ENCODE measurements around the gene AMPH. TPM values are rescaled to one million over a fixed set of nuclear protein-coding genes. Genes with fewer than 3 reads are reported as not detected.

Gene AMPH
- total and polyA plus RNA-seq, 2 donors (not counting 1 experiment from before 2014, with no cell fraction given), result 2.4 to 3.6 TPM

GRCh38 chr7:38451840-38452239 lies 179.3 kb downstream of the AMPH start:
- Histone ChIP-seq H3K9ac (ENCODE audit: insufficient read depth, low read length) (no peak overlapping the region), H3K4me3 (replicated peaks in 1 of 4; ENCODE audit: control extremely low read depth in 1 of 4, insufficient read depth in 1 of 4, low read depth in 3 of 4, low read length in 4 of 4) (no peak overlapping the region), H3K27ac (ENCODE audit: insufficient read depth, low read length) (no peak overlapping the region), H4K20me1 (ENCODE audit: control insufficient read depth, extremely low read depth, insufficient read depth, low read length) (no peaks in the 10 kb centered on the region), H3K36me3 (ENCODE audit: control insufficient read depth, insufficient read depth, low read length) (no peaks in the 10 kb centered on the region), H3K27me3 (ENCODE audit: control insufficient read depth, insufficient read depth, low read length) (no peaks in the 10 kb centered on the region), H3K9me3 (ENCODE audit: control insufficient read depth, insufficient read depth, low read depth, low read length) (no peaks in the 10 kb centered on the region), H2AFZ (ENCODE audit: low read length) (no peak overlapping the region), H3K4me2 (ENCODE audit: extremely low read depth, insufficient read depth, low read length) (no peak overlapping the region), H3K4me1 (ENCODE audit: control insufficient read depth, extremely low read depth, insufficient read depth, low read length) (peaks cover 2% of the 10 kb centered on the region), H3K79me2 (ENCODE audit: control insufficient read depth, insufficient read depth, low read length) (no peaks in the 10 kb centered on the region)
- DNase-seq (ENCODE audit: low read depth in 2 of 2), result peak; percentile 38 to 66
- TF ChIP-seq CTCF (conservative IDR thresholded peaks at IDR 0.05 in 1 of 2, IDR thresholded peaks at IDR 0.05 in 1 of 2; ENCODE audit: low read depth in 1 of 2, low read length in 2 of 2), result peak; percentile 45 to 51
- TF ChIP-seq EZH2 (IDR thresholded peaks at IDR 0.05; ENCODE audit: low read length, missing control alignments), result no peak

DNA sequence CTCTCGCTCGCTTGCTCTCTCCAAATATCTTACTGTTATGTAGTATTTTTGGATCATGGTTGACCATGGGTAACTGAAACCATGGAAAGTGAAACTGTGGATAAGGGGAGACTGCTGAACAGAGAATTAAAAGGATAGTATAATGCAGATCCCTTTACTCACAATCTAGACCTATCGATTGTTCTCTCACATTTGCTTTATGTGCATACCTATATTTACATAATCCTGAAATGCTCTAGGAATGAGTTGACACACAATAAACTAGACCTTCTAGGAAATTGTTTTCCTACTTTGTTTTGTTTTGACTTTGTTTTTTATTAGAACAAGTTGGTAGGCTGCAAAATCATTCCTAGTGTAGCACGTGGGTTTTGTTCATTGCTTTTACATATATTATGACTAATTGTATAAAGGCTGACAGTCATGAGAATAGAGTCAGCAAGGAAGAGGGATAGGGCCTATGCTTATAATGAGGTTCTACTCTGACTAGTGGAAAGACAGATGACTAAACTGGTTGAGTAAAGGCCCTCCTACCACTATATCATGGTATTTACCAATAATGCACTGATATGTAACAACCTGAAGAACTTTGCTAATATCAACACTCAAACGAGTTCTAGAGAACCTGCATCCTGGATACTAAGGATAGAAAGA lies 182.5 kb downstream of the AMPH start:
- Histone ChIP-seq H3K9me3 (ENCODE audit: control insufficient read depth, insufficient read depth, low read depth, low read length) (no peaks in the 10 kb centered on the region), H4K20me1 (ENCODE audit: control insufficient read depth, extremely low read depth, insufficient read depth, low read length) (no peaks in the 10 kb centered on the region), H3K4me2 (ENCODE audit: extremely low read depth, insufficient read depth, low read length) (no peak overlapping the region), H3K36me3 (ENCODE audit: control insufficient read depth, insufficient read depth, low read length) (no peaks in the 10 kb centered on the region), H3K9ac (ENCODE audit: insufficient read depth, low read length) (no peak overlapping the region), H3K79me2 (ENCODE audit: control insufficient read depth, insufficient read depth, low read length) (no peaks in the 10 kb centered on the region), H3K4me3 (replicated peaks in 1 of 4; ENCODE audit: control extremely low read depth in 1 of 4, insufficient read depth in 1 of 4, low read depth in 3 of 4, low read length in 4 of 4) (no peak overlapping the region), H2AFZ (ENCODE audit: low read length) (no peak overlapping the region), H3K4me1 (ENCODE audit: control insufficient read depth, extremely low read depth, insufficient read depth, low read length) (peaks cover 2% of the 10 kb centered on the region), H3K27me3 (ENCODE audit: control insufficient read depth, insufficient read depth, low read length) (no peaks in the 10 kb centered on the region), H3K27ac (ENCODE audit: insufficient read depth, low read length) (no peak overlapping the region)
- no peak for TF ChIP-seq CTCF (conservative IDR thresholded peaks at IDR 0.05 in 1 of 2, IDR thresholded peaks at IDR 0.05 in 1 of 2; ENCODE audit: low read depth in 1 of 2, low read length in 2 of 2)
- no peak for TF ChIP-seq EZH2 (IDR thresholded peaks at IDR 0.05; ENCODE audit: low read length, missing control alignments)
- no peak for DNase-seq (ENCODE audit: low read depth in 2 of 2)

GRCh38 chr7:38448054-38448453 lies 183.1 kb downstream of the AMPH start:
- Histone ChIP-seq H3K27ac (ENCODE audit: insufficient read depth, low read length) (no peak overlapping the region), H3K9ac (ENCODE audit: insufficient read depth, low read length) (no peak overlapping the region)

More at GRCh38 chr7:38448054-38448453, 183.1 kb downstream of the AMPH start:
- no peaks in the 10 kb centered on the region for H3K27me3 ChIP-seq (ENCODE audit: control insufficient read depth, insufficient read depth, low read length)
- no peaks in the 10 kb centered on the region for H3K79me2 ChIP-seq (ENCODE audit: control insufficient read depth, insufficient read depth, low read length)
- H3K36me3 ChIP-seq (ENCODE audit: control insufficient read depth, insufficient read depth, low read length), result no peaks in the 10 kb centered on the region
- H3K4me2 ChIP-seq (ENCODE audit: extremely low read depth, insufficient read depth, low read length), result no peak overlapping the region
- peak; percentile 68 to 82 for DNase-seq (ENCODE audit: low read depth in 2 of 2)
- no peak overlapping the region for H3K4me3 ChIP-seq (replicated peaks in 1 of 4; ENCODE audit: control extremely low read depth in 1 of 4, insufficient read depth in 1 of 4, low read depth in 3 of 4, low read length in 4 of 4)
- H2AFZ ChIP-seq (ENCODE audit: low read length), result no peak overlapping the region
- H4K20me1 ChIP-seq (ENCODE audit: control insufficient read depth, extremely low read depth, insufficient read depth, low read length), result no peaks in the 10 kb centered on the region
- no peaks in the 10 kb centered on the region for H3K9me3 ChIP-seq (ENCODE audit: control insufficient read depth, insufficient read depth, low read depth, low read length)
- TF ChIP-seq EZH2 (IDR thresholded peaks at IDR 0.05; ENCODE audit: low read length, missing control alignments), result no peak
- TF ChIP-seq CTCF (conservative IDR thresholded peaks at IDR 0.05 in 1 of 2, IDR thresholded peaks at IDR 0.05 in 1 of 2; ENCODE audit: low read depth in 1 of 2, low read length in 2 of 2), result no peak
- H3K4me1 ChIP-seq (ENCODE audit: control insufficient read depth, extremely low read depth, insufficient read depth, low read length), result no peaks in the 10 kb centered on the region
